RWPE2 (cell line): ENCODE measurements around the gene PTPRD.

Experiments used
- ATAC-seq: fragments of 200-7000 bp; cut with Tn5 transposase; 3 replicates; pipeline ENCODE4 v1.9.1; 2021; ENCODE audit warnings: low read depth
- DNase-seq: peaks from one replicate; pipeline ENCODE4 v3.0.0-alpha.2; 2020; ENCODE audit warnings: low spot score
- H3K27ac ChIP-seq: fragments of 450-650 bp; 2 replicates; pipeline ENCODE4 v1.5.1; 2017; ENCODE audit warnings: mild to moderate bottlenecking; ENCODE audit not compliant: poor library complexity, severe bottlenecking
- H3K27me3 ChIP-seq: fragments of 250-450 bp; sonication (Bioruptor Pico); 2 replicates; pipeline ENCODE4 v1.5.1; 2021; ENCODE audit warnings: mild to moderate bottlenecking, moderate library complexity; ENCODE audit not compliant: insufficient read depth, poor library complexity, severe bottlenecking
- H3K36me3 ChIP-seq: fragments of 250-450 bp; sonication (Bioruptor Pico); 2 replicates; pipeline ENCODE4 v1.5.1; 2020; ENCODE audit warnings: low read depth, mild to moderate bottlenecking, moderate library complexity
- H3K4me1 ChIP-seq: fragments of 250-450 bp; sonication (Bioruptor Pico); 2 replicates; pipeline ENCODE4 v1.5.1; 2021; ENCODE audit warnings: mild to moderate bottlenecking, moderate library complexity; ENCODE audit not compliant: insufficient read depth, poor library complexity, severe bottlenecking
- H3K4me3 ChIP-seq: fragments of 250-450 bp; sonication (Bioruptor Pico); 2 replicates; pipeline ENCODE4 v1.5.1; 2021; ENCODE audit warnings: mild to moderate bottlenecking, moderate library complexity; ENCODE audit not compliant: severe bottlenecking
- H3K9me3 ChIP-seq: fragments of 250-450 bp; sonication (Bioruptor Pico); 2 replicates; pipeline ENCODE4 v1.5.1; 2021; ENCODE audit warnings: mild to moderate bottlenecking, moderate library complexity; ENCODE audit not compliant: severe bottlenecking
- TF ChIP-seq, protein P1 (sequence below): fragments of 450-650 bp; IDR thresholded peaks from one replicate; pipeline ENCODE4 v1.5.1; 2017; ENCODE audit warnings: mild to moderate bottlenecking, moderate library complexity; ENCODE audit not compliant: poor library complexity, severe bottlenecking

The PTPRD gene

DNA sequence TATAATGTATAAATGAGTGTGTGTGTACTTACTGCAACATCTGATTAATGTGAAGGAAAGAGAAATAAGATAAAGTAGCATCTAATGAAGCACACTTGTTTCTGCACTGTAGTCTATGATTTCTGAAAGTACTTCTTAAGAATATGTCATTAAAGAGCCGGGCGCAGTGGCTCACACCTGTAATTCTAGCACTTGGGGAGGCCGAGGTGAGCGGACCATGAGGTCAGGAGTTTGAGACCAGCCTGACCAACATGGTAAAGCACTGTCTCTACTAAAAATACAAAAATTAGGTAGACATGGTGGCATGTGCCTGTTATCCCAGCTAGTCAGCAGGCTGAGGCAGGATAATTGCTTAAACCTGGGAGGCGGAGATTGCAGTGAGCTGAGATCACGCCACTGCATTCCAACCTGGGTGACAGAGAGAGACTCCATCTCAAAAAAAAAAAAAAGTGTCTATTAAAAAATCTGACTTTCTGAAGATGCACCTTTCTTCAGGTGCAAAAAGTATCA, 556.9 kb downstream of the PTPRD start:
- Histone ChIP-seq H3K9me3 (no peaks in the 10 kb centered on the region), H3K27me3 (no peaks in the 10 kb centered on the region), H3K36me3 (no peaks in the 10 kb centered on the region), H3K4me3 (no peak overlapping the region), H3K4me1 (peaks cover 13% of the 10 kb centered on the region), H3K27ac (no peak overlapping the region)
- DNase-seq, result no peak
- no peak for ATAC-seq
- TF ChIP-seq, protein P1, sequence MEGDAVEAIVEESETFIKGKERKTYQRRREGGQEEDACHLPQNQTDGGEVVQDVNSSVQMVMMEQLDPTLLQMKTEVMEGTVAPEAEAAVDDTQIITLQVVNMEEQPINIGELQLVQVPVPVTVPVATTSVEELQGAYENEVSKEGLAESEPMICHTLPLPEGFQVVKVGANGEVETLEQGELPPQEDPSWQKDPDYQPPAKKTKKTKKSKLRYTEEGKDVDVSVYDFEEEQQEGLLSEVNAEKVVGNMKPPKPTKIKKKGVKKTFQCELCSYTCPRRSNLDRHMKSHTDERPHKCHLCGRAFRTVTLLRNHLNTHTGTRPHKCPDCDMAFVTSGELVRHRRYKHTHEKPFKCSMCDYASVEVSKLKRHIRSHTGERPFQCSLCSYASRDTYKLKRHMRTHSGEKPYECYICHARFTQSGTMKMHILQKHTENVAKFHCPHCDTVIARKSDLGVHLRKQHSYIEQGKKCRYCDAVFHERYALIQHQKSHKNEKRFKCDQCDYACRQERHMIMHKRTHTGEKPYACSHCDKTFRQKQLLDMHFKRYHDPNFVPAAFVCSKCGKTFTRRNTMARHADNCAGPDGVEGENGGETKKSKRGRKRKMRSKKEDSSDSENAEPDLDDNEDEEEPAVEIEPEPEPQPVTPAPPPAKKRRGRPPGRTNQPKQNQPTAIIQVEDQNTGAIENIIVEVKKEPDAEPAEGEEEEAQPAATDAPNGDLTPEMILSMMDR, result no peak

DNA sequence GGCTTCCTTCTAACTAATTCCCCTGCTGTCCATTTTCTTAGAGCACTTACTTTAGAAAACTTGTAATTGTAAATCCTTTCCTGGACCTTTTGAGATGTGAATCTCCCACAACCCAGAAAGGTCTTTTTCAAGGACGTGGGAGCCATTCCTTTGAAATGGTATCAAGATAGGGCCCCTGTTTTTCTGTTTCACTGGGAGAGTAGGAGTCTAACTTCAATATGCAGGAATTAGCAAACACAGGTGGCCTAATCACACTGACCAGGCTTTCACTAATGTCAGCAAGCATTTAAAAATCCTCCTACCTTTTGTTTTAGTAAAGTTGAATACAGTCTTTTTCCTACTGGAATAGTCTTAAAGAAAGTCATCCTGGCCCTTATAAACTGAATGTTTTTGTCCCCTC, 558.3 kb downstream of the PTPRD start:
- ATAC-seq, result no peak
- Histone ChIP-seq H3K27me3 (no peaks in the 10 kb centered on the region), H3K4me3 (no peak overlapping the region), H3K4me1 (peaks cover 9% of the 10 kb centered on the region), H3K36me3 (no peaks in the 10 kb centered on the region), H3K27ac (no peak overlapping the region), H3K9me3 (no peaks in the 10 kb centered on the region)
- TF ChIP-seq, protein P1, result no peak
- DNase-seq, result no peak

DNA sequence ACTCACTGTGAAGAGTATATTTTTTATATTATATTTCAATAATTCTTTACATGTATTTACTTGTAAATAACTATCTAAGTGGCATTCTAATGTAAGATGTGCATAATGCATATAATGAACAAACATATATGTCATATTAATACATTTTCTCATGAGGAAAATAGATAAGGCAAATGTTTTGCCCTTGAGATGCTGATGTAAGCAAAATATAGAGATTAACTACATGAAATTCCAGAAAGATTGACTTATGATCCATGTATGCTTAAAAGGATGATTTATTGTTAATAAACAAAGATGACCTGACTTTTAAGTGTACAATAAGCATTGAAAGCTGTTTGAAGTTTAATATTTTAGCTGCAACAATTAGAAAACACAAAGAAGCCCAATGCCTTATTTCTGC, 559.9 kb downstream of the PTPRD start:
- H3K27me3 ChIP-seq, result no peaks in the 10 kb centered on the region
- TF ChIP-seq, protein P1, result no peak
- DNase-seq, result no peak
- H3K27ac ChIP-seq, result no peak overlapping the region
- no peaks in the 10 kb centered on the region for H3K9me3 ChIP-seq
- no peaks in the 10 kb centered on the region for H3K36me3 ChIP-seq
- H3K4me3 ChIP-seq, result no peak overlapping the region
- no peak for ATAC-seq
- no peaks in the 10 kb centered on the region for H3K4me1 ChIP-seq

DNA sequence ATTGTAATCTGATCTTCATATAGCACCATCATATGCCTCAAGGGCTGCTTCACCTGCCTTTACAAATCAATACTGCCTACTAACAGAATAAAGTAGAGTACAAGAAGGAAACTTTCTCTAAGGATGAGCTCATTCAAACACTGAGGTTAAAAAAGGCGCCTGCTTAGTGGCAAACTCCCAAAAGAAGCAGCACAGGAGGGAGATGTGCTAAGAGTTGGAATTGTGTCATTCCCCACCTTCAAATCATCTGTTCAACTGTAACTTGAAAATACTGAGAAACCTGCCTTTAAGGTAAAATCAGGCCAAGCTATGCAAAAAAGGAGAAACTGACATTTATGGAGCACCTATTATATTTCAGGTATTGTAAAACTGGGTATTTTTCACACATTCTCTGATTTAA, 560.6 kb downstream of the PTPRD start:
- Histone ChIP-seq H3K27ac (no peak overlapping the region), H3K4me1 (no peaks in the 10 kb centered on the region), H3K4me3 (no peak overlapping the region), H3K36me3 (no peaks in the 10 kb centered on the region), H3K9me3 (no peaks in the 10 kb centered on the region), H3K27me3 (no peaks in the 10 kb centered on the region)
- ATAC-seq (no peak), DNase-seq (no peak)
- TF ChIP-seq, protein P1, result no peak

DNA sequence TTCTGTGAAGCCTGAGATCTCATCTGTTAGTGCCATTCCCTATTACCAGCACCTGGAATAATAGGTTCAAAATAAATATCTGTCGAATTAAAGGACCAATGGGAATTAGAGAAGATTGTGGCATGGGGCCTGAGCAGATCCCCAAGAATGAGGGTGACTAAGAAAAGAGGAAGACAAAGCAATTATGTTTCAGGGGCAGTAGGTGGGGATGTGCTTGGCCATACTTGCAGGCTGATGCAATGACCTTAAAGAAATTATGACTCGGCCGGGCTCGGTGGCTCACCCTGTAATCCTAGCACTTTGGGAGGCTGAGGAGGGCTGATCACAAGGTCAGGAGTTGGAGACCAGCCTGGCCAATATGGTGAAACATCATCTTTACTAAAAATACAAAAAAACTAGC, 562.8 kb downstream of the PTPRD start:
- no peaks in the 10 kb centered on the region for H3K9me3 ChIP-seq
- TF ChIP-seq, protein P1, result no peak
- no peak overlapping the region for H3K4me3 ChIP-seq
- H3K36me3 ChIP-seq, result no peaks in the 10 kb centered on the region
- no peak overlapping the region for H3K27ac ChIP-seq
- H3K4me1 ChIP-seq, result no peaks in the 10 kb centered on the region
- DNase-seq, result no peak
- ATAC-seq, result peak; percentile 69; the same call in 2 of the 3 replicates
- peaks cover 5% of the 10 kb centered on the region for H3K27me3 ChIP-seq
